ENCODE data around the gene MAP2K5.

MAP2K5 gene

GRCh38 chr15:67607329-67607728 lies 64.8 kb downstream of the MAP2K5 start:
- Histone ChIP-seq H3K27me3 (ENCODE audit: insufficient read depth, low read length, poor library complexity) (no peaks in the 10 kb centered on the region), H3K56ac (ENCODE audit: low read length) (no peak overlapping the region), H3K18ac (ENCODE audit: low read length) (no peak overlapping the region), H3K79me2 (ENCODE audit: control insufficient read depth, insufficient read depth, low read length) (no peaks in the 10 kb centered on the region), H3K4me1 (ENCODE audit: control insufficient read depth, low read depth, low read length) (no peaks in the 10 kb centered on the region), H3K4ac (ENCODE audit: low read depth, low read length) (no peak overlapping the region), H2BK120ac (ENCODE audit: low read depth, low read length) (no peak overlapping the region), H3K4me2 (ENCODE audit: low read length) (no peak overlapping the region), H3K27ac (ENCODE audit: low read depth, low read length) (no peak overlapping the region), H4K8ac (ENCODE audit: low read depth, low read length) (no peak overlapping the region), H2BK5ac (ENCODE audit: low read length) (no peak overlapping the region), H3K4me3 (ENCODE audit: low read length) (no peak overlapping the region), H3K23ac (ENCODE audit: low read length) (no peak overlapping the region), H3K79me1 (ENCODE audit: low read length) (no peaks in the 10 kb centered on the region), H3K36me3 (ENCODE audit: control insufficient read depth, insufficient read depth, low read length) (no peaks in the 10 kb centered on the region), H3K9ac (ENCODE audit: low read length) (no peak overlapping the region), H2AK5ac (ENCODE audit: low read length) (no peak overlapping the region), H4K5ac (ENCODE audit: low read length) (no peak overlapping the region), H2BK15ac (replicated peaks; ENCODE audit: low read depth) (no peak overlapping the region)
- WGBS (ENCODE audit: extremely low coverage, insufficient coverage, low lambda C conversion rate), result no CpG with 5 or more reads among the region's 4 CpGs
- no peak for DNase-seq

GRCh38 chr15:67607959-67608637 lies 65.6 kb downstream of the MAP2K5 start:
- Histone ChIP-seq H4K8ac (ENCODE audit: low read depth, low read length) (no peak overlapping the region), H2BK15ac (replicated peaks; ENCODE audit: low read depth) (no peak overlapping the region), H2BK120ac (ENCODE audit: low read depth, low read length) (no peak overlapping the region), H4K5ac (ENCODE audit: low read length) (no peak overlapping the region), H3K79me1 (ENCODE audit: low read length) (no peaks in the 10 kb centered on the region), H3K4ac (ENCODE audit: low read depth, low read length) (no peak overlapping the region), H3K4me2 (ENCODE audit: low read length) (no peak overlapping the region), H3K36me3 (ENCODE audit: control insufficient read depth, insufficient read depth, low read length) (no peaks in the 10 kb centered on the region), H2AK5ac (ENCODE audit: low read length) (no peak overlapping the region), H3K23ac (ENCODE audit: low read length) (no peak overlapping the region), H3K18ac (ENCODE audit: low read length) (no peak overlapping the region), H3K27ac (ENCODE audit: low read depth, low read length) (no peak overlapping the region), H3K4me3 (ENCODE audit: low read length) (no peak overlapping the region), H3K9ac (ENCODE audit: low read length) (no peak overlapping the region), H3K79me2 (ENCODE audit: control insufficient read depth, insufficient read depth, low read length) (no peaks in the 10 kb centered on the region), H3K27me3 (ENCODE audit: insufficient read depth, low read length, poor library complexity) (no peaks in the 10 kb centered on the region), H3K56ac (ENCODE audit: low read length) (no peak overlapping the region), H3K4me1 (ENCODE audit: control insufficient read depth, low read depth, low read length) (no peaks in the 10 kb centered on the region), H2BK5ac (ENCODE audit: low read length) (no peak overlapping the region)
- no peak for DNase-seq
- no CpG with 5 or more reads among the region's 3 CpGs for WGBS (ENCODE audit: extremely low coverage, insufficient coverage, low lambda C conversion rate)

DNA sequence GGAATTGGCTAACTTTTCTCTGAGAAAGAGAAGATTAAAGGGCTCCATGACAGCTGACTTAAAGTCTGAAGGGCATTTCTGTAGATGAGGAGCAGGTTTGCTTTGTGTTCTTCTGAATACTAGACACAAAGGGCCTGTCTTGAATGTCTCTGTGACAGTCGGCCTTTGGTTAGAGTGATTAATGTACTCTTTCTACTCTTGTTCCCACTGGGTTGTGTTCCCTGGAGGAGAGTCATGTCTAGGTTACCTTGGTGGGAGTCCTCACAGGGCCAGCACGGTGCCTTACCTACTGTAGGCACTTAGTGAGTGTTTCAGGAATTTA lies 66.1 kb downstream of the MAP2K5 start:
- no peak overlapping the region for H3K4ac ChIP-seq (ENCODE audit: low read depth, low read length)
- H3K18ac ChIP-seq (ENCODE audit: low read length), result no peak overlapping the region
- H2AK5ac ChIP-seq (ENCODE audit: low read length), result no peak overlapping the region
- no peaks in the 10 kb centered on the region for H3K79me1 ChIP-seq (ENCODE audit: low read length)
- H2BK120ac ChIP-seq (ENCODE audit: low read depth, low read length), result no peak overlapping the region
- H2BK5ac ChIP-seq (ENCODE audit: low read length), result no peak overlapping the region
- H2BK15ac ChIP-seq (replicated peaks; ENCODE audit: low read depth), result no peak overlapping the region
- H4K8ac ChIP-seq (ENCODE audit: low read depth, low read length), result no peak overlapping the region
- no peaks in the 10 kb centered on the region for H3K36me3 ChIP-seq (ENCODE audit: control insufficient read depth, insufficient read depth, low read length)
- H3K4me2 ChIP-seq (ENCODE audit: low read length), result no peak overlapping the region
- H3K4me3 ChIP-seq (ENCODE audit: low read length), result no peak overlapping the region
- no peak overlapping the region for H4K5ac ChIP-seq (ENCODE audit: low read length)
- H3K27ac ChIP-seq (ENCODE audit: low read depth, low read length), result no peak overlapping the region
- H3K56ac ChIP-seq (ENCODE audit: low read length), result no peak overlapping the region
- no peak overlapping the region for H3K23ac ChIP-seq (ENCODE audit: low read length)
- DNase-seq, result no peak
- H3K9ac ChIP-seq (ENCODE audit: low read length), result no peak overlapping the region
- H3K4me1 ChIP-seq (ENCODE audit: control insufficient read depth, low read depth, low read length), result no peaks in the 10 kb centered on the region
- H3K27me3 ChIP-seq (ENCODE audit: insufficient read depth, low read length, poor library complexity), result no peaks in the 10 kb centered on the region
- H3K79me2 ChIP-seq (ENCODE audit: control insufficient read depth, insufficient read depth, low read length), result no peaks in the 10 kb centered on the region
- WGBS (ENCODE audit: extremely low coverage, insufficient coverage, low lambda C conversion rate), result no CpG with 5 or more reads among the region's 2 CpGs

GRCh38 chr15:67611370-67612369 lies 69.2 kb downstream of the MAP2K5 start:
- H3K9ac ChIP-seq (ENCODE audit: low read length), result no peak overlapping the region
- no peaks in the 10 kb centered on the region for H3K36me3 ChIP-seq (ENCODE audit: control insufficient read depth, insufficient read depth, low read length)
- H3K56ac ChIP-seq (ENCODE audit: low read length), result no peak overlapping the region
- no CpG with 5 or more reads among the region's 6 CpGs for WGBS (ENCODE audit: extremely low coverage, insufficient coverage, low lambda C conversion rate)
- no peak overlapping the region for H2BK15ac ChIP-seq (replicated peaks; ENCODE audit: low read depth)
- H3K4ac ChIP-seq (ENCODE audit: low read depth, low read length), result no peak overlapping the region
- H3K4me3 ChIP-seq (ENCODE audit: low read length), result no peak overlapping the region
- H2AK5ac ChIP-seq (ENCODE audit: low read length), result no peak overlapping the region
- no peaks in the 10 kb centered on the region for H3K79me1 ChIP-seq (ENCODE audit: low read length)
- no peak overlapping the region for H3K27ac ChIP-seq (ENCODE audit: low read depth, low read length)
- no peak for DNase-seq
- no peak overlapping the region for H2BK120ac ChIP-seq (ENCODE audit: low read depth, low read length)
- H3K27me3 ChIP-seq (ENCODE audit: insufficient read depth, low read length, poor library complexity), result no peaks in the 10 kb centered on the region
- H3K18ac ChIP-seq (ENCODE audit: low read length), result no peak overlapping the region
- H3K23ac ChIP-seq (ENCODE audit: low read length), result no peak overlapping the region
- H3K79me2 ChIP-seq (ENCODE audit: control insufficient read depth, insufficient read depth, low read length), result no peaks in the 10 kb centered on the region
- no peaks in the 10 kb centered on the region for H3K4me1 ChIP-seq (ENCODE audit: control insufficient read depth, low read depth, low read length)
- no peak overlapping the region for H2BK5ac ChIP-seq (ENCODE audit: low read length)
- H4K8ac ChIP-seq (ENCODE audit: low read depth, low read length), result no peak overlapping the region
- no peak overlapping the region for H4K5ac ChIP-seq (ENCODE audit: low read length)
- H3K4me2 ChIP-seq (ENCODE audit: low read length), result no peak overlapping the region

DNA sequence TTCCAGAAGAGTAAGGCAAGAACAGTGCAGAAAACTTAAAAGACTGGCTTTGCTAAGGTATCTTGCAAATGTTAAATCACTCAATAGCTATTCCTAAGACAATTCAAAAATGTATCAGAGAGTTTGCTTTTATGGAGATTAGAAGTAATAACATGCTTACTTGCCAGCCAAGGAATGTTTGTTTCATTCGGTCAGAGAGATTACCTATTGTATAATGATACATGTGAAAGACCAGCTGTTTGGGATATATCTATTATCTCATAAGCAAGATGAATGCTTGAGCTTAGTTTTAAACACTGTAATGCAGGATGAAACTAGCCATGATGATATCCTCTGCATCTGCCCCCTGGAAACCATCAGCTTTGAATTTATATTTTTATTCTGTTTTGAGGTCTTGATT lies 70.7 kb downstream of the MAP2K5 start:
- Histone ChIP-seq H3K27me3 (ENCODE audit: insufficient read depth, low read length, poor library complexity) (no peaks in the 10 kb centered on the region), H2AK5ac (ENCODE audit: low read length) (no peak overlapping the region), H3K79me1 (ENCODE audit: low read length) (no peaks in the 10 kb centered on the region), H3K79me2 (ENCODE audit: control insufficient read depth, insufficient read depth, low read length) (no peaks in the 10 kb centered on the region), H2BK5ac (ENCODE audit: low read length) (no peak overlapping the region), H3K27ac (ENCODE audit: low read depth, low read length) (no peak overlapping the region), H3K4me3 (ENCODE audit: low read length) (no peak overlapping the region), H2BK15ac (replicated peaks; ENCODE audit: low read depth) (no peak overlapping the region), H3K4me2 (ENCODE audit: low read length) (no peak overlapping the region), H3K23ac (ENCODE audit: low read length) (no peak overlapping the region), H3K9ac (ENCODE audit: low read length) (no peak overlapping the region), H4K5ac (ENCODE audit: low read length) (no peak overlapping the region), H3K36me3 (ENCODE audit: control insufficient read depth, insufficient read depth, low read length) (no peaks in the 10 kb centered on the region), H3K18ac (ENCODE audit: low read length) (no peak overlapping the region), H3K4ac (ENCODE audit: low read depth, low read length) (no peak overlapping the region), H4K8ac (ENCODE audit: low read depth, low read length) (no peak overlapping the region), H2BK120ac (ENCODE audit: low read depth, low read length) (no peak overlapping the region), H3K56ac (ENCODE audit: low read length) (no peak overlapping the region), H3K4me1 (ENCODE audit: control insufficient read depth, low read depth, low read length) (no peaks in the 10 kb centered on the region)
- DNase-seq, result no peak
- WGBS (ENCODE audit: extremely low coverage, insufficient coverage, low lambda C conversion rate), result no CpG with 5 or more reads among the region's 1 CpG
